NCI-H2029 (cell line): ENCODE data around the gene SHB.
"Not testable (repeated sequence)": the region's sequence is repeated elsewhere in the genome, so short reads cannot be mapped to it uniquely, and the experiment has no call there.

Experiments
- DNase-seq: peaks from one replicate; lab custom pipeline; 2025; lab: John Stamatoyannopoulos, UW

Gene SHB

DNA sequence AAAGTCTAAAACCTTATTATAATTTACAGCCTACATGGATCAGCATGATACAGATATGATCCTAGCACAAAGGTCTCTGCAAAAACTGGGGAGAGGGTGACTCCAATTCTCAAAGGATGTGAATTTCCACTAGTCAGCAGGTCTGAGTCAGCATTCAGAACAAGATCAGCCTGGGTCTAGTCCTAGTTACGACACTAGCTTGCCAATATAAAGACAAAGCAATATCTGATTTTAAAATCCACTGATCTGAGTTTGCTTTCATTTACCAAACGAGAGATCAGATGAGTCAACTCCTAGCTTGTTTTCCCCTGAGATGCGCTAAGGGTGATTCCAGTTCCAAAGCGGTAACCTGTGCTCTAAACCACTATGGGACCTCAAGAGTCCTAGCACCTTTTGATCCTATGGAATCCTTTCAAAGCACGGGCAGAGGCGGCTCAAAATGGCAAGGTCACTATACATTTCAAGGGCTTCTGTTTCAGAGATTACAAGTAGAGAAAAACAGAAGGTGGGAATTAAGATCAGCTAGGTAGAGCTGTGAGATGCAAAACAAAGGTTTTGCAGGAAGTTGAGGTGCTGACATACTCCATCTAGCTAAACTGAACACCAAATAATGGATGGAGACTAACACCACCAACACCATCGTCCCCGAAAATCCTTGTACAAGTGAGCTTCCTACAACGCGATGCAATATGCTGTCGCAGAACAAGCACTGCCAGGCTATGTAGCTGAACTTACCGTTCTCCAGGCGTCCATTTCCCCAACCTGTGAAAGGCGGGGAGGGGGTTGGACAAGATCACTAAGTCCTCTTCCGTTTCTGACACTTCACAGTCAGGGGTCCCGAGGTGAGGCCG is 166.0 kb downstream of the SHB start:
- no peak for DNase-seq

DNA sequence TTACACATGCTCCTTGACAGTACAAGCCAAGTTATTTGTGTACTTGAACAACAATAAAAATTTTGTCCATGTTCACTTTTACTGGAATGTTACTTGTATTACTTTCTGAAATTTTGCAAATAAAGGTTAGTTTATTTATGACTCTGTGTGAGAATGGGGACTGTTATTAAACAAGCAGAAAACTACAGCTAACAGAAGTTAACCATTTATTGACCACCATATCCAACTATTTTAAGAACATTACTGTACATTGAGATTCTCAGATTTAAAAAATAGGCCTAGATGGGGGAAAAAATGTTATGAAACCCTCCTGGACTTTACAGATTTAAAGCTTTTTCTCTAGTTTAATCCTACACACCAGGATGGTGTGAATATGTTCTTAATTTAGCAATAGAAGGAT is 166.9 kb downstream of the SHB start:
- no peak for DNase-seq

DNA sequence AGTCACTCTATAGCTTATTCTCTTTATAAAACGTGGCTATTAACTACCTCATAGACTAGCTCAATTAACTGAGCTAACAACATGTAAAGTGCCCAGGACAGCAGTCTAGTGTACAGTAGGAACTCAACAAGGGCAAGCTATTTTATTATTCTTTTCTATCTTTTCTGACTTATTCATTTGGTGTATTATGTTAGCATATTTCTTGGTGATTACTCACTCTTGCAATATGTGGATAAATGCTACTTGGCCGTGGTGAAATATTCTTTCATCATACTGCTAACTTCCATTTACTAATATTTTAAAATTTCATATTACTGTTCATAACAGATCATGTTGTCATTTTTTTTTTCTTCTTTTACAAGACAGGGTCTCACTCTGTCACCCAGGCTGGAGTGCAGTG is 170.0 kb downstream of the SHB start:
- DNase-seq: no peak

DNA sequence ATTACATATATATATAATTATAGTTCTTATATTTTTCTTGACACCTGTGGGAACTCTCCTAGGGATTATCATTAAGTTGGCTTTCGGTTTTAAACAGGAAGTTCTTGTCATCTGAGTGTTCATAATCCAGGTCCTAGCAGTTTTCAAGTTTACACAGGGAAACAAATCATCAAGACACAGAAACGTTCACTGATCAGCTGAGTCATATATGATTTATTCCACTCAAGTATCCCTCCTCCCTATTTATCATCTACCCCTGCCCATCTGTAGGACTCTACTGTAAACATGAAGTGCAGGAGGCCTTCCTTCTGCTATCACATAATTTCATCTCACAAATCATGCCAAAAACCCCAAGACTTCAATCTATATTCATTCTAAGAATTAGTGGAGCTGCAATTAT is 171.4 kb downstream of the SHB start:
- DNase-seq: no peak

DNA sequence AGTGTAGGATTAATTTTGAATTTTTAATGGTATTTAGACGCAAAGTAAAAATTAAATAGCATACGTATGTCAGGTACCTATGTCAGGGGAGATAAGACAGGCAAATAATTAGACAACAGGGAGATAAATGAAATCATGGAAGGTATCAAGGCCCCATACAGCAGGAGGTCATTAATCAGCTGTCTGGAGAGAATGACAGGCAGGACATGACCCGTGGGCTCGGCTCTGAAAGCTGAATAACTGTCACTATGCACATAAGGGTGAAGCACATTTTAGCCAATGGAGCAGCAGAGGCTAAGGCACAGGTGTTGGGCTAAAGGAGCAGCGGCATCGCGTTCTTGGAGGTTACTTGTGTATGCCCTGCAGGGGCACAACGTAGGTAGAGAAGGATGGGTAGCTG is 177.0 kb downstream of the SHB start:
- no peak for DNase-seq

DNA sequence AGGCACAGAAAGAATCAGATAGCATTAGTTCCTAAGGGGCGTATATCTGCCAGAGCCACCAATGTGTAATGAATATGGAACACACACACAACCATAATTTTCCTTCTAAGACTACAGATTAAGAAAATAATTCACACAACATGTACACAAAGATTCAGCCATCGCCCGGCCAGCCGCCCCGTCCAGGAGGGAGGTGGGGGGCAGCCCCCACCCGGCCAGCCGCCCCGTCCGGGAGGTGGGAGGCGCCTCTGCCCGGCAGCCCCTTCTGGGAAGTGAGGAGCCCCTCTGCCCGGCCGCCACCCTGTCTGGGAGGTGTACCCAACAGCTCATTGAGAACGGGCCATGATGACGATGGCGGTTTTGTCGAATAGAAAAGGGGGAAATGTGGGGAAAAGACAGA is 178.0 kb downstream of the SHB start:
- DNase-seq: not testable (repeated sequence)

DNA sequence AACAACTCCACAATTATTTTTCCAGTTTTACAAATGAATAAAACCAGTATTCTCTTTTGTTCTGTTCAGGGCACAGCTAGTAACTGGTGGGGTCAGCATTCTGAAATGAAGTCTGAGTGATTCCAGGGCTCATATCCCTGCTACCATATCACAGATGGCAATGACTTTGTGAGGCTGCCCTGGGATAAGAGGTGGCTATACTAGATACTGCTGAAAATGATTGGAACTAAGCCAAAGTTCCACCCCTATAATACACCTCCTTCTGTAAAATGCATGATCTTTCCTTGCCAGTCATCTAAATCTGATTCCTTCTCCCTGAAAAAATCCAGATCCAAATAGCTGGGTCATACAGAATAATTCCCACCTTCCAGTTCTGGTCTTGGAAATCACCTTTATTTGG is 179.5 kb downstream of the SHB start:
- DNase-seq: no peak

DNA sequence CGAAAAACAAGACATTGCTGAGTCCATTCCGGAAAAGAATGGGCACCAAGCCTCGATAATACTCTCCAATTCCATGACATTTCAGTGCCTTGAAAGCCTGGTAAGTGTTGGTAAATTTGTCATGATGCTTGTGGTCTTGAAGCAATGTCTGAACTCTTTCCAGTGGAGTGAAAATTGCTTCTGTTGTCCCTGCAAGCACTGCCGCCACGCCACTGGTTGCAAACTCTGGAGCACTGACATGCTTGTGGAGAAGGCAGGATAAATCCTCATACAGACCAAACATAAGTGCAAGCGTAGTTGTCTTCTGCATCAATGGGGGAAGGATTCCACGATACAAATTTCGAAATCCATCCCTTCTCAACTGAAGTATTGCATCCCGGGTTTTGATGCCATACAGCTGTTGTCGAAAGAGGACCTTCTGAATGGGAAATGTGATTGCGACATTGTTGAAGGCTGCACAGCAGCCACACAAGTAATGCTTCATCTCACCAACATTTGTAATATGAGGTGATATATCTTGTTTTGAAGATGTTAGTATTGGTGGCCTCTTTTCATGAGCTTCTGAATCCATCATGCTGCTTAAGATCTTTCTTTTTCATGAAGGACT is 180.9 kb downstream of the SHB start:
- DNase-seq: not testable (repeated sequence)

DNA sequence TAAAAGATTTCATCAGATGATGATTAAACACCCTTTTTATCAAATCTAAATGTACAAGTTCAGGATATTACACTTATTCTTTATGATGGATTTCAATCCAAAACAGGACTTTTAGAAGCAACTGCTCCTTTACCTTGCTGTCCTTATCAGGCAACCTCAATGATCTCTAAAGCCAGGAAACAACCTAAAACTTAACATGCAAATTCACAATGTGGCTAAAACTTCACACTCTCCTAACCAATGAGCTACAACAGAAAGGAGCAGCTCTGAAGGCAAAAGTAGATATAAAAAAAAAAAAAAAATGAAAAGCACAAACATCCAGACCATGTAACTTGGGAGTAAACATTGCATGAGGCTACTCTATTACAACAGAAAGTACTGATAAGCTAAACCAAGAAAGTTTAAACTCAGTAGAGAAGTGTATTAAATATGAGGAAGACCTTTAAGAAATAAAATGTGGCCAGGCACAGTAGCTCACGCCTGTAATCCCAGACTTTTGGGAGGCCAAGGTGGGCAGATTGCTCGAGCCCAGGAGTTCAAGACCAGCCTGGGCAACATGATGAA is 188.0 kb downstream of the SHB start:
- no peak for DNase-seq

DNA sequence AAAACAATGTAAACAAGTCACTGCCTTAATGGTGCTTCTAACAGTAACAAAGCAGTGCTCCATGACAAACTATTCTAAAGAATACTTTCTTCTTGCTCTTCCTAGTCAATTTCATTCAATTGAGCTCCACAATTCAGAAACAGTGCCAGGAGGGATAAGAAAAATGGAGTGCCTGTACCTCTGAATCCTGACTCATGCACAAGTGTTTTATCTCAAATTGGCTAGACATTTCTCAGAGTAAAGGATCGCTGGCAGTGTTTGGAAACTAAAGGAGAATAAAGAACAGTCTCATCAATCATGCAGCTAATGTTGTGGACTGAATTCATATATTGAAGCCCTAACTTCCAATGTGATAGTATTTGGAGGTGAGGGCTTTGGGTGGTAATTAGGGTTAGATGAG is 192.7 kb downstream of the SHB start:
- no peak for DNase-seq

DNA sequence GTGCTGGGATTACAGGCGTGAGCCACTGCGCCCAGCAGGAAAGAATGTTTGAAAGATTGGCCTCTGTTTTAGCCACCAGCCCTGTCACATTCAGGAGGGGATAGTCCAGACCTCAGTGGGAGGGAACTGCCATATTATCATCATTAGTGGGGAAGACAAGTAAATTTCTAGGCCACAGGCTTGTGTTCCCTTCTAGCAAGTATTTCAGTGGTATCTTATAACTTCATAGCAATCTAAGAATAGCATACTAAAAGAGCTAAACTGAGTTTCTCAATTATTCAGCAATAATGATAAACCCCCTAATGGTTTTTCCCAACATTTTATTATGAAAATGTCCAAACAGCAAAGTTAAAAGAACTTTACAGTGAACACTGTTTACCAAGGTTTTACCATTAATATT is 195.1 kb downstream of the SHB start:
- DNase-seq: no peak

DNA sequence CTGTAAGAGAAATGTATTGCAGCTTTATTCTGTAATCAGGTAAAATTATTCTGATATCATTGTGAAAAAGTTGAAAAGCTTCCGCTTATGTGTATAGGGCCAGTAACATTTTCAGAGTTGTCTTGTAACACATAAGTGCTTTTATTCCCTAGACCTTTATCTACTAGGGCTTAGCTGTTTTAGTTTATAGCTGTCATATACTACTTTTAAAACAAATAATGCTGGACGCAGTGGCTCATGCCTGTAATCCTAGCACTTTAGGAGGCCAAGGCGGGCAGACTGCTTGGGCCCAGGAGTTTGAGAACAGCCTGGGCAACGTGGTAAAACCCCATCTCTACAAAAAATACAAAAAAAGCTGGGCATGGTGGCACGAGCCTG is 198.2 kb downstream of the SHB start:
- DNase-seq: no peak

DNA sequence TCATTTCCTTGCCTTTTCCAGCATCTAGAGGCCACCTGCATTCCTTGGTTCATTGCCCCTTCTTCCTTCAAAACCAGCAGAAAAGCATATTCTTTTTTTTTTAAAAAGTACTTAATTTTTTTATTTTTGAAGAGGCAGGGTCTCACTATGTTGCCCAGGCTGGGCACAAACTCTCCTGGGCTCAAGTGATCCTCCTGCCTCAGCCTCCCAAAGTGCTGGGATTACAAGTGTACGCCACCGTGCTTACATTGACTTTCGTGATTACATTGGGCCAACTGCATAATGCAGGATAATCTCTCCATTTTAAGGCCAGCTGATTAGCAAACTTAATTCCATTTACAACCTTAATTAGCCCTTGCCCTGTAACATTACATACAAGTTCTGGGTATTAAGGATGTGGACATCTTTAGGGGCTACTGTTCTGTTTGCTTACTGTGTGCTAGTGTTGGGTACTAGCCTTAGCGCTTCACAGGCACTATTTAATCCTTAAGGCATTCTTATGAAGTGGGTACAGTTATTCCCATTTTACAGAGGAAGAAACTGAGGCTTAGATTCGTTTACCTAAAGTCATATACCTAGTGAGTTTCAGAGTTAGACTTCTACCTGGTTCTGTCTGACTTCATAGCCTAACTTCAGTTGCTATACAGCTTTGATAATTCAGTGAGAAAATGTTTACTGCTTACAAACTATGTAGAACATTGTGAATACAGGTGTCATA is 198.8 kb downstream of the SHB start:
- no peak for DNase-seq
